GM19239 (cell line): ENCODE measurements around the gene TMEM201.
A peak's percentile ranks its signal among the peaks of the same experiment; 100 is the strongest.
"Not testable (repeated sequence)": the region's sequence is repeated elsewhere in the genome, so short reads cannot be mapped to it uniquely, and the experiment has no call there.

ENCODE experiments used
- DNase-seq: peaks from one replicate; pipeline ENCODE4 v3.0.0; 2011; ENCODE audit warnings: low spot score; ENCODE audit not compliant: insufficient read length
- FAIRE-seq: peaks from 2 replicates; lab custom pipeline; 2011; peaks lifted over from hg19 to GRCh38; lab: Jason Lieb, UNC

The TMEM201 gene

DNA sequence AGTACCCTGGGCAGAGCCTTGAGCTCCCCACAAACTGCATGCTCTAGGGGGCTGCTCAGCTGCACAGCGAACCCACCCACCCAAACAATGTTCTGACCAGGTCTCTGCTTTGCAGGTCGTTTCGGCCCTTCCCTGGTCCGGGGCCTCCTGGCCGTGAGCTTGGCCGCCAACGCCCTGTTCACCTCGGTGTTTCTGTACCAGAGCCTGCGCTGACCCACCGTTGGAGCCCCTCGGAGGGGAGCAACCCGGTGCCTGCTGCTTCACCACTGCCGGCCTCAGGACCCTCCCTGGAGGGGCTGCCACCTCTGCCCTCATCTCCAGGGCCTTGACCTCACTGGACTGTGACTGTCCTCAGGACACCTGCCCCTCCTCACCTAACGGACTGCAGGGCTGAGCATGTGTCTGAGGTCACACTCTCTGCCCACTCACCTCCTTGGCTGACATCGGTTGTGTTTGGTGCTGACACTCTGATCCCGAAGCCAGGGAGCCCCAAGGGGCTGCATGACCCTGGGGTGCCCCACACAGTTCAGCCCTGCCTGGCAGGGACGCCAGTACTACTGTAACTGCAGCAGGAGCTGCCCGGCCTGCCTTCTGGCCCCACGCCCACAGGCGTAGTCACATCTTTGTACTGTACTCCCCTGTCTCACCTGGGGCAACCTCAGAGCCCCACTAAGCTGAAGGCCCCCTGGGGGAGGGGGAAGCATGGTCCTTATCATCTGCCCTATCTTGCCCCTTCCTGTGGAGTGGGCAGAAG lies 24.3 kb downstream of the TMEM201 start:
- DNase-seq: no peak
- FAIRE-seq: no peak

DNA sequence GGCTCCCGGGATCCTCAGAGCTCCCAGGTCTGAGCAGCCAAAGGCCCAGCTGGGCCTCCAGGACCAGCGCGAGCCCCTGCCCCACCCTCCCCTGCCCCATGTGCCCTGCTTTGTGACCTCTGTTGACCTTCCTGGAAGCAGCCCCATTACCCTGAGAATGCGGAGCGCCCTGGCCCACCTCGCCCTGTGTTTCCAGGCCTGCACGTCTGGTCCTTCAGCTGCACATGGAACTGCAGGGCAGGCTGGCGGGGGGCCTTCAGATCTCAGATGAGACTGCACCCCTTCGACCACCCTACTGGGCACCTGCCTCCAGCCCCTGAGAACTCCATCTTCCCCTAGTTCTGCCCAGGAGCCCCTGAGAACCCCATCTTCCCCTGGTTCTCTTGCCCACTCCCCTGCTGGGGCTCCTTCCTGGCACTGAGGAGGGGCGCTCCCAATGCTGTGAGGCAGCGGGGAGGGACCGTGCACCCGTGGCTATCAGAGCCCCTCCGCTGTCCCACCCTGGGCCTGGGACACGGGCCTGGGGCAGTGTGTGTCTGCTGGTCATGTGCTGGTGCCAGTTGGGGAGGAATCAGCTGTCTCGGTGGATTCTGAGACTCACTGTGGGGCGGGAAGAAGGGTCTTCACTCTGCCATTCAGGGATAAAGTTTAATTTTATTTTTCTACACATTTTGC lies 25.1 kb downstream of the TMEM201 start:
- DNase-seq (no peak), FAIRE-seq (no peak)

DNA sequence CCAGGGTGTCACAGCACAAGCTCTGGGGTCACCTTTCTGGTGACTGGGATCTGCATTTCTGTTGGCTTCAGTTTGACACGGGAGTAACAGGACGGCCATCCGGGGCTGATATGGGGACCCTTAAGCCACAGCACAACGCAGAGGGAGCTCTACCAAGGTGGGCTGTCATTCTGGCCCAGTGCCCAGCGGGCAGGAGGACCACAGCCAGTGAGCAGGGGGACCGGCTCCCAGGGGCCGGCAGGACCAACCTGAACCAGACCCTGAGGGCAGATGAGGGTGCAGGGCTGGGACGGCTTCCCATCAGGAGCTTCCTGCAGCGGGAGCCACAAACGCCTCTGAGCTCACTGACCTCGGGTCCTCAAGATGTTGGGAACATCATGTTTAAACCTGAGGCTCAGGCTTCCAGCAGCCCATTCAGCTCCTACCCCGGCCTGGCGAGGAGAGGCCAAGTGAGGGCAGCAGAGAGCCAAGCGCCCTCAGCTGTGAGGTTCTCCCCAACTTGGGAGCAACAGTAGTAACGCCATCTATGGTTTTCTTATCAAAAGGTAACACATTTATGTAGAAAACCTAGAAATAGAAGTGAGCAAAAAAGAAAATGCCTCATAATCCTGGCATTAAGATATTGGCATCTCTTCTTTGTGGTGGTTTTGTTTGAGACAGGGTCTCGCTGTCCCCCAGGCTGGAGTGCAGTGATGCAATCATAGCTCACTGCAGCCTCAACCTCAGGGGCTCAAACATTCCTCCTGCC lies 26.8 kb downstream of the TMEM201 start:
- peak; percentile 77 for DNase-seq
- peak; percentile 88 for FAIRE-seq

DNA sequence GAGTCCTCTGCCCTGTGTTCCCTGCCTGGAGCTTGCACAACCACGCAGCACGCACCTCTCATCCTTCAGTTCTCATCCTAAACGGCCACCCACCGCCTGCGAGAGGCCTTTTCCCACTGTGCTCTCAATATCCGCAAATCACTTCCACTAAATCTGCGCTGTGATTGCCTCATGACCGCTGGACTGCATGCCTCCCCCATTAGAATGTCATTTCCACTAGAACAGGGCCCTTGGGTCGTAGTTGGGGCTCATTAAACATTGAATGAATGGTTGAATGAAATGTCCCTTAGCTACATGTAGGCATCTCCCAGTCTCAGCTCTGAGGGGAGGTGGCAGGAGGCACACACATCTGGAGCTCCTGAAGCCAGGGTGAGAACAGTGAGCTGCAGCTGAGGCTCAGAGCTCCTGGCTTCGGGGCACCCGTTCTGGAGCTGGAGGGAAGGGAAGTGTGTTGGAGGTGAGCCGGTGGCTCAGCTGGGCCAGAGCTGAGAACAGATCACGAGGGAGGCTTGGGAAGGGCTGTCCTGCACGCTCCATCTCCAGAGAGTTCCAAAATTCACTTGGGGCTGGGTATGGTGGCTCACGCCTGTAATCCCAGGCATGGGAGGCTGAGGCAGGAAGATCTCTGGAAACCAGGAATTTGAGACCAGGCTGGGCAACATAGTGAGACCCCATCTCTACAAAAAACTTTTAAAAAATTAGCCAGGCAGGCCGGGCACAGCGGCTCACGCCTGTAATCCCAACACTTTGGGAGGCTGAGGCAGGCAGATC lies 30.4 kb downstream of the TMEM201 start:
- DNase-seq: no peak
- no peak for FAIRE-seq

- FAIRE-seq (no peak), DNase-seq (no peak)
Observed at GRCh38 chr1:9621032-9621431, 32.3 kb downstream of the TMEM201 start.

DNA sequence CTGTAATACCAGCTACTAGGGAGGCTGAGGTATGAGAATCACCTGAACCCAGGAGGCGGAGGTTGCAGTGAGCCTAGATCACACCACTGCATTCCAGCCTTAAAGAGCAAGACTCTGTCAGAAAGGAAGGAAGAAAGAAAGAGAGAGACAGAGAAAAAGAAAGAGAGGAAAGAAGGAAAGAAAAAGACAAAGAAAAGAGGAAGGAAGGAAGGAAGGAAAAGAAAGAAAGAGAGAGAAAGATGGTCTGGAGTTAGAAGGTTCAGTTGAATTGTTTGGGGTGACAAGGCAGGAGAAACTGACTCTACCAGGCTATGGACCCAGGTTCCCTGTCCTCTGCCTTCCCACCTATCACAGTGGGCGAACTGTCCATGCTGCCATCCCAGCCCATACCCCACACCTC lies 35.4 kb downstream of the TMEM201 start:
- DNase-seq: no peak
- no peak for FAIRE-seq

- not testable (repeated sequence) for FAIRE-seq, DNase-seq
Observed at GRCh38 chr1:9625030-9625429, 36.3 kb downstream of the TMEM201 start.

- DNase-seq (peak; percentile 75), FAIRE-seq (peak; percentile 99)
Observed at GRCh38 chr1:9626201-9626608, 37.5 kb downstream of the TMEM201 start.

GRCh38 chr1:9628541-9629444 lies 40.1 kb downstream of the TMEM201 start:
- DNase-seq (no peak), FAIRE-seq (peak; percentile 59)

- FAIRE-seq: peak; percentile 94
- no peak for DNase-seq
Observed at GRCh38 chr1:9629445-9630201, 40.9 kb downstream of the TMEM201 start.

- DNase-seq (no peak), FAIRE-seq (no peak)
Observed at GRCh38 chr1:9630331-9631111, 41.8 kb downstream of the TMEM201 start.

GRCh38 chr1:9631613-9632012 lies 42.9 kb downstream of the TMEM201 start:
- DNase-seq: no peak
- FAIRE-seq: no peak

GRCh38 chr1:9633493-9633892 lies 44.8 kb downstream of the TMEM201 start:
- no peak for DNase-seq
- FAIRE-seq: no peak

DNA sequence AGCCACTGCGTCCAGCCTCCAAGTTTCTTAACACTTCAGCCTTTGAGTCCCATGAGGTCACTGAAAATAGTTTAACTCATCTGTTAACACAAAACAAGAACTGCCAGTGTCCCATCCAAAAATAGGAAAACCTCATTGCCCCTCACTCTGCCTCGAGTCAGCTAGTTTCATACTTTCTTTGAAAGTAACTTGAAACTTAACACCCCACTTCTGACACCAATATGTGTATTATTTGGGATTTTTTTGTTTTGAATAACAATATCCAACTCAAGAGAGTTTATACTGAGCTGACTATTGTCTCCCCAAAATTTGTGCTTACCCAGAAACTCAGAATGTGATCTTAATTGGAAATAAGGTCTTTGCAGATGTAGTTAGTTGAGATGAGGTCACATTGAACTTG lies 45.9 kb downstream of the TMEM201 start:
- no peak for FAIRE-seq
- no peak for DNase-seq

- FAIRE-seq: no peak
- DNase-seq: no peak
Observed at GRCh38 chr1:9639227-9639626, 50.5 kb downstream of the TMEM201 start.

GRCh38 chr1:9643351-9644256 lies 54.9 kb downstream of the TMEM201 start:
- no peak for DNase-seq
- FAIRE-seq: no peak

DNA sequence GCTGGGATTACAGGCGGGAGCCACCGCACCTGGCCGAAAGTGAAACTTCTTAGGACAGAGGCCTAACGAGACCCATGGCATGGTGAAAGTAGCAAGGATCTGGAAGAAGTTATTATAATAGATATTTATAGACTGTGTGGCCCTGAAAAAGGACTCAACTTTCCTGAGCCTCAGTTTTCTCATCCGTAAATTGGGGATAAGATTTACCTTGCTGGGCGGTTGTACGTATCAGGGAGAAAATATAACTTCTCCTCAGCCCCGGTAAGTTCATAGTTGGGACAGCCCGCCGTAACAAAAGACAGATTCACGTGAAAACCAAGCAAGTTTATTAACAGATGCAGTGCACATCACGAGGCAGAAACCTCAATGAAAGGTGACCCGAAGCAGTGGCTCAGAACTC lies 57.3 kb downstream of the TMEM201 start:
- DNase-seq (no peak), FAIRE-seq (no peak)
